Smooth muscle cell (in vitro differentiated cells): ENCODE measurements around the gene RASL12. TPM values are rescaled to one million over a fixed set of nuclear protein-coding genes. Genes with fewer than 3 reads are reported as not detected.

Experiments used
- DNase-seq: peaks from one replicate; lab custom pipeline; 2025; ENCODE audit not compliant: unreplicated experiment; lab: John Stamatoyannopoulos, UW
- H2AFZ ChIP-seq: fragments of 200-600 bp; sonication (generic); 2 replicates; pipeline ENCODE4 v1.6.0; 2016; ENCODE audit warnings: antibody characterized with exemption, low read depth, mild to moderate bottlenecking
- H3F3A ChIP-seq: fragments of 200-600 bp; sonication (generic); 2 replicates; pipeline ENCODE4 v1.6.0; 2017; ENCODE audit warnings: antibody characterized with exemption, low read depth
- H3K27ac ChIP-seq: fragments of 200-600 bp; sonication (generic); 2 replicates; pipeline ENCODE4 v1.5.1; 2016; ENCODE audit warnings: low read depth, mild to moderate bottlenecking
- H3K27me3 ChIP-seq: fragments of 200-600 bp; sonication (generic); 2 replicates; pipeline ENCODE4 v1.6.1; 2016; ENCODE audit warnings: low read depth, mild to moderate bottlenecking
- H3K36me3 ChIP-seq: fragments of 200-600 bp; sonication (generic); 2 replicates; pipeline ENCODE4 v1.5.1; 2016; ENCODE audit warnings: low read depth
- H3K4me1 ChIP-seq: fragments of 200-600 bp; sonication (generic); 2 replicates; pipeline ENCODE4 v1.5.1; 2016; ENCODE audit warnings: low read depth
- H3K4me2 ChIP-seq: fragments of 200-600 bp; sonication (generic); 2 replicates; pipeline ENCODE4 v1.6.0; 2016; ENCODE audit warnings: mild to moderate bottlenecking
- H3K4me3 ChIP-seq: fragments of 200-600 bp; sonication (generic); 2 replicates; pipeline ENCODE4 v1.5.1; 2016; ENCODE audit warnings: mild to moderate bottlenecking
- H3K79me2 ChIP-seq: fragments of 200-600 bp; sonication (generic); 2 replicates; pipeline ENCODE4 v1.6.0; 2016; ENCODE audit warnings: low read depth, mild to moderate bottlenecking
- H3K9ac ChIP-seq: fragments of 200-600 bp; sonication (generic); 2 replicates; pipeline ENCODE4 v1.6.0; 2016; ENCODE audit warnings: low read depth
- H3K9me3 ChIP-seq: fragments of 200-600 bp; sonication (generic); replicated peaks from 2 replicates; pipeline ENCODE4 v1.5.1; 2016; ENCODE audit warnings: low read depth
- H4K20me1 ChIP-seq: fragments of 200-600 bp; sonication (generic); 2 replicates; pipeline ENCODE4 v1.6.0; 2016; ENCODE audit warnings: low read depth
- WGBS: methylation state at CpG from one replicate; pipeline ENCODE4 v1.1.7; 2016; ENCODE audit warnings: low lambda C conversion rate; 5-methylcytosine and 5-hydroxymethylcytosine counted together
- polyA plus RNA-seq: library from polyadenylated mRNA; unstranded; fragments of >200 nt; fragmentation: Nextera tagmentation; extraction: Ambion mirVana; gene quantifications from 2 replicates; pipeline ENCODE4 v1.2.1, GENCODE V29; 2016
- total RNA-seq: library from RNA; depleted of rRNA; stranded (reverse); fragments of >200 nt; gene quantifications from 2 replicates; pipeline ENCODE4 v1.2.3, GENCODE V29; 2014
- TF ChIP-seq, protein P1 (sequence below): fragments of 200-600 bp; sonication (generic); IDR thresholded peaks from 2 replicates; pipeline ENCODE4 v1.5.1; 2017; ENCODE audit warnings: borderline replicate concordance, mild to moderate bottlenecking, antibody characterized with exemption; ENCODE audit not compliant: insufficient read depth, poor library complexity, severe bottlenecking

The RASL12 gene
- total and polyA plus RNA-seq, 2 experiments from 2014 or later: 8.7 to 14.6 TPM

DNA sequence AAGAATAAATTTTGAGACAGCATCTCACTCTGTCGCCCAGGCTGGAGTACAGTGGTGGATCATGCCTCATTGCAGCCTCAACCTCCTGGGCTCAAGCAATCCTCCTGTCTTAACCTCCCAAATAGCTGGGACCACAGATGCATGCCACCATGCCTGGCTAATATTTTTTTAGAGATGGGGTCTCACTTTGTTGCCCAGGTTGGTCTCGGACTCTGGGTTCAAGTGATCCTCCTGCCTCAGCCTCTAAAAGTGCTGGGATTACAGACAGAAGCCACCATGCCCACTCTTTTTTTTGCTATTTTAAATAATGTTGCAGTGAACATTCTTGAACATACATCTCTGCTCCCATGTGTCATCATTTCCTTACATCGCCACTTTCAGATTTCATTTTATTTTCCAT is 29.4 kb downstream of the RASL12 start:
- Histone ChIP-seq H3K4me3 (no peak overlapping the region), H3K27me3 (no peaks in the 10 kb centered on the region), H3K4me1 (no peaks in the 10 kb centered on the region), H2AFZ (no peak overlapping the region), H3F3A (no peaks in the 10 kb centered on the region), H3K36me3 (no peaks in the 10 kb centered on the region), H3K27ac (no peak overlapping the region), H3K9ac (no peak overlapping the region), H3K4me2 (no peak overlapping the region), H3K79me2 (no peaks in the 10 kb centered on the region), H3K9me3 (no peaks in the 10 kb centered on the region), H4K20me1 (no peaks in the 10 kb centered on the region)
- DNase-seq: no peak
- WGBS: 95% methylated on average over 3 of the region's 3 CpGs
- TF ChIP-seq, protein P1, sequence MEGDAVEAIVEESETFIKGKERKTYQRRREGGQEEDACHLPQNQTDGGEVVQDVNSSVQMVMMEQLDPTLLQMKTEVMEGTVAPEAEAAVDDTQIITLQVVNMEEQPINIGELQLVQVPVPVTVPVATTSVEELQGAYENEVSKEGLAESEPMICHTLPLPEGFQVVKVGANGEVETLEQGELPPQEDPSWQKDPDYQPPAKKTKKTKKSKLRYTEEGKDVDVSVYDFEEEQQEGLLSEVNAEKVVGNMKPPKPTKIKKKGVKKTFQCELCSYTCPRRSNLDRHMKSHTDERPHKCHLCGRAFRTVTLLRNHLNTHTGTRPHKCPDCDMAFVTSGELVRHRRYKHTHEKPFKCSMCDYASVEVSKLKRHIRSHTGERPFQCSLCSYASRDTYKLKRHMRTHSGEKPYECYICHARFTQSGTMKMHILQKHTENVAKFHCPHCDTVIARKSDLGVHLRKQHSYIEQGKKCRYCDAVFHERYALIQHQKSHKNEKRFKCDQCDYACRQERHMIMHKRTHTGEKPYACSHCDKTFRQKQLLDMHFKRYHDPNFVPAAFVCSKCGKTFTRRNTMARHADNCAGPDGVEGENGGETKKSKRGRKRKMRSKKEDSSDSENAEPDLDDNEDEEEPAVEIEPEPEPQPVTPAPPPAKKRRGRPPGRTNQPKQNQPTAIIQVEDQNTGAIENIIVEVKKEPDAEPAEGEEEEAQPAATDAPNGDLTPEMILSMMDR: no peak

DNA sequence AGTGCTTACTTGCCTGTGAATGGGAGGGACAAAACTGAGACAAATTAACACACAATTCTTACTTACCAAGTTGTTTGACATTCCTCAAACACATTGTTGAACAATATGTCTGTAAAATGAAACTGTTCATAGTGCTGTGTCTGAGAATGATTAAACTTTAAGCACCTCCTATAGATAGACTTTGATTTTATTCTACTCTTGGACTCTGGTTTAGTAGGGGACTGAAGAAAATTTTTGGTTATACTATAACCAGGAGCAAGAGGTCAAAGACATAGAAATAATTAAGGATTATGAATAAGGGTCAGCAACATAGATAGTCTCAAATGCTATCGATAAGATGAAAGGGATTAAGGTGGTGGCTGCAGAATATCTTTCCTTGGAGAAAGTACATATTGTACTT is 30.5 kb downstream of the RASL12 start:
- H3K9me3 ChIP-seq: no peaks in the 10 kb centered on the region
- no peaks in the 10 kb centered on the region for H3K27me3 ChIP-seq
- no peak overlapping the region for H2AFZ ChIP-seq
- no peaks in the 10 kb centered on the region for H3K4me1 ChIP-seq
- no peaks in the 10 kb centered on the region for H3K36me3 ChIP-seq
- no peak overlapping the region for H3K4me3 ChIP-seq
- no peaks in the 10 kb centered on the region for H3F3A ChIP-seq
- TF ChIP-seq, protein P1: no peak
- H4K20me1 ChIP-seq: no peaks in the 10 kb centered on the region
- no peak overlapping the region for H3K9ac ChIP-seq
- H3K4me2 ChIP-seq: no peak overlapping the region
- no peaks in the 10 kb centered on the region for H3K79me2 ChIP-seq
- WGBS: 100% methylated on average over 1 of the region's 1 CpG
- no peak overlapping the region for H3K27ac ChIP-seq
- no peak for DNase-seq

DNA sequence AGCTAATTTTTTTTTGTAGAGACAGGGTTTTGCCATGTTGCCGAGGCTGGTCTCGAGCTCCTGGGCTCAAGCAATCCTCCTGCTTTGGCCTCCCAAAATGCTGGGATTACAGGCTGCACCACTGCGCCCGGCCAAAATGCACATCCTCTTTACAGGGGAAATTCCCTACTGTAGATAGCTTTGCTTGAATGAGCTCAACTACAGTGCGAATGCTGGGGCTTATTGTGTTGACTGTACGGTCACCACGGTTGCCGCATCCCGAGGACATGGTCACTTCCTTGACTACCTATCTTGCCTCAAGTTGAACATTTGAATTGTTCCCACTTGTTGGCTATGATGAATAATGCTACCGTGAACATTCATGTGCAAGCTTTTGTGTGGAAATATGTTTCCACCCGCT is 33.1 kb downstream of the RASL12 start:
- Histone ChIP-seq H4K20me1 (no peaks in the 10 kb centered on the region), H2AFZ (no peak overlapping the region), H3K4me3 (no peak overlapping the region), H3K27ac (no peak overlapping the region), H3K36me3 (no peaks in the 10 kb centered on the region), H3F3A (no peaks in the 10 kb centered on the region), H3K4me1 (no peaks in the 10 kb centered on the region), H3K27me3 (no peaks in the 10 kb centered on the region), H3K79me2 (no peaks in the 10 kb centered on the region), H3K9ac (no peak overlapping the region), H3K4me2 (no peak overlapping the region), H3K9me3 (no peaks in the 10 kb centered on the region)
- DNase-seq: no peak
- WGBS: 99% methylated on average over 11 of the region's 11 CpGs
- TF ChIP-seq, protein P1: no peak

DNA sequence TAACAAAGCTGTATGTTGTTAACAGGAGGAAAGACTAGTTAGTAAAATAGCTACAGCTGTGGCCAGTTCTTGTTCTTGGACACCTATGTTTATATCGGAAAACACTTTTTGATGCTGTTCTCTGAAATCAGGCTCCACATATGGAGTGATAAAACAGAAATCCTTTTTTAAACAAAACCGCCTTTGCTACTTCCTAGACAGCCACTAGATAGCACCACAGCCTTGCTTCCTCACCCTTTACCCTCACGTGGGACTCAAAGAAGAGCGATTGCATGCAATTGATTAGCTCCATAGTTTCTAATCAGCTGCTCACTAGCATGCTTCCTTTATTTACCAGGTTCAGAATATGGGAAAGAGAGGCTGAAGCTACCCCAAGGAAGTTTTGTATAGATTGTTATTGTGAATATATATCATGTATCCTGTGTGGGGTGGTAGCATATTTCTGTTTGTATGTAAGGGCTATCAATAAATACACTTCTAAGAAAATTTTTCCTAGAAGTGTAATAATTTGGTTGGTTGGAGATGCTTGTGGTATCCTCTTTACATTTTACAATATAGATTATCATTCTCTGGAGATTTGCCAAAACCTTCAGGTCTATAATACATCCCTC is 34.0 kb downstream of the RASL12 start:
- Histone ChIP-seq H3K9me3 (no peaks in the 10 kb centered on the region), H3F3A (no peaks in the 10 kb centered on the region), H3K9ac (no peak overlapping the region), H3K4me3 (no peak overlapping the region), H3K79me2 (peaks cover 2% of the 10 kb centered on the region), H3K27me3 (no peaks in the 10 kb centered on the region), H3K27ac (no peak overlapping the region), H3K4me1 (no peaks in the 10 kb centered on the region), H3K36me3 (no peaks in the 10 kb centered on the region), H4K20me1 (no peaks in the 10 kb centered on the region), H3K4me2 (no peak overlapping the region), H2AFZ (peak overlapping the region; percentile 72)
- TF ChIP-seq, protein P1: peak; percentile 38
- DNase-seq: no peak
- WGBS: 31% methylated on average over 4 of the region's 4 CpGs
